Erythroblast (primary cell): ENCODE data around the gene MAPT.

Source experiments
- DNase-seq, 2 experiments: peaks; one replicate each; lab custom pipeline; 2025; lab: John Stamatoyannopoulos, UW
- GATA1 ChIP-seq: IDR thresholded peaks from 2 replicates; pipeline ENCODE4 v1.6.1; 2011; ENCODE audit warnings: low read depth, mild to moderate bottlenecking, control low read depth, low read length, moderate library complexity
- POLR2A ChIP-seq: IDR thresholded peaks from 2 replicates; pipeline ENCODE4 v1.6.1; 2011; ENCODE audit warnings: mild to moderate bottlenecking, low read length

The MAPT gene

DNA sequence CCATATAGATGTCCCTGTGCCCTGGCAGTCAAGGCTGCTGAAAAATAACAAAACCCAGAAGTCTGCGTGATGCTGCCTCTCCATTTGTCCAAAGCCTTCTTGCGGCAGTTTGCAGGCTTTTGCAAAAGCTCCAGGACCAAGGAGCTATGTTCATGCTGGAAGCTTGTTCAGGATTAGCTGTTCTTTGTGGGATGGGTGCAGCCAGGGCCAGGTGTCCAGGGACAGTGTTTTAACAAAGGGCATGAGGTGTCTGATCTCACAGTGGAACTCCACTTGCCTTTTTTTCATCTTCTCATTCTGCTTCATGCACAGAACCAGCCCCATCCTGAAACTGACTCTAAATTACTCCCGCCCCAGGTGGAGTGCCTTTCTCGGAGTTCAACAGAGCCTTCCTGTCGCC lies 73.0 kb downstream of the MAPT start:
- TF ChIP-seq GATA1 (no peak), POLR2A (no peak)
- DNase-seq, result no peak

DNA sequence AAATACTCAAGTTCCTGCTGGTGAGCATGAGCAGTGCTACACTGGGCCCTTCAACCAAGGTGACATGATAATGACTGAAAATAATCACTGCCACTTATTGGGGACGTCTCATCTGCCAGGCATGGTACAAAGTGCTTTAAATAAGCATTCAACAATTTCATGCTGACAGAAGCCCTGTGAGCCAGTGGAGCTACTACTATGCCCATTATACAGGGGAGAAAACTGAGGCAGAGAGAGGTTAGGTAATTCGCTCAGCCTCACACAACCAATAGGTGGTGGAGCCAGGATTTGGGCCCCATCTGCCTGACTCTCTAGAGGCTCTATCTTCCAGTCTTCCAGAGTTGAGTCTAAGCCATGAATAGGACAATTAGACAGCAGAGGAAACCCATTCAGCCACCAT lies 74.4 kb downstream of the MAPT start:
- TF ChIP-seq GATA1, result no peak
- no peak for TF ChIP-seq POLR2A

DNA sequence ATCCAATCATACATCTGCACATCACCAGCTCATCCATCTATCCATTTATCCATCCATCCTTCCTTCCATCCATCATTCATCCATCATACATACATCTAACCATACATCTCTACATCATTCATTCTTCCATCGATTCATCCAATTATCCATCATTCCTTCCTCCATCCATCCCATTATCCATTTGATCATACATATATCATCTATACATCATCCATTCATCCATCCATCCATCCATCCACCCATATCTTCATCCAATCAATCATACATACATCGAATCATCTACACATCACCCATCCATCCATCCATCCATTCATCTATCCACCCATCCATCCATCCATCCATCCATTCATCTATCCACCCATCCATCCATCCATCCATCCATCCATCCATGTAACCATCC lies 75.4 kb downstream of the MAPT start:
- DNase-seq, result no peak

More for the DNA sequence above, 74.4 kb downstream of the MAPT start:
- DNase-seq, result no peak

DNA sequence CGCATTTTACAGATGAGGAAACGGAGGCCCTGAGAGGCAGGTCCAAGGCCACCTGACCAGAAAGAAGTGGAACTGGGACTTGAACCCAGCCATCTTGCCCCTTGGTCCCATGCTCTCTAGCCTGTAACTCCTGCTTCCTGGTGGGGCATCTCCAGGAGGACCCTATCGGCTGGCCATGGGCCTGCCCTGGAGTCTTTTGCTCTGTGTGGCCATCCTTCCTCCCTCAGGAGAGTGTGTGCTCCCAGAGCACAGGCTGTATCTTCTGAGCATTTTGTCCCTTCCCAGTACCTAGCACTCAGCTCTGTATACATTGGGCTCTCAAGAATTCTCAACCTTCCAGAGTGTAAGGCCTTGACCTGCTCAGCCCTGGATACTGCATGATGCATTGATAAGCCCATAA lies 76.3 kb downstream of the MAPT start:
- no peak for DNase-seq
- TF ChIP-seq POLR2A (no peak), GATA1 (no peak)

More for the DNA sequence above, 75.4 kb downstream of the MAPT start:
- TF ChIP-seq POLR2A (no peak), GATA1 (no peak)

DNA sequence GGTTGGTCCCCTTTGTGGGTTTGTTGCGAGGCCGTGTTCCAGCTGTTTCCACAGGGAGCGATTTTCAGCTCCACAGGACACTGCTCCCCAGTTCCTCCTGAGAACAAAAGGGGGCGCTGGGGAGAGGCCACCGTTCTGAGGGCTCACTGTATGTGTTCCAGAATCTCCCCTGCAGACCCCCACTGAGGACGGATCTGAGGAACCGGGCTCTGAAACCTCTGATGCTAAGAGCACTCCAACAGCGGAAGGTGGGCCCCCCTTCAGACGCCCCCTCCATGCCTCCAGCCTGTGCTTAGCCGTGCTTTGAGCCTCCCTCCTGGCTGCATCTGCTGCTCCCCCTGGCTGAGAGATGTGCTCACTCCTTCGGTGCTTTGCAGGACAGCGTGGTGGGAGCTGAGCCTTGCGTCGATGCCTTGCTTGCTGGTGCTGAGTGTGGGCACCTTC lies 77.4 kb downstream of the MAPT start:
- TF ChIP-seq POLR2A (no peak), GATA1 (no peak)

DNA sequence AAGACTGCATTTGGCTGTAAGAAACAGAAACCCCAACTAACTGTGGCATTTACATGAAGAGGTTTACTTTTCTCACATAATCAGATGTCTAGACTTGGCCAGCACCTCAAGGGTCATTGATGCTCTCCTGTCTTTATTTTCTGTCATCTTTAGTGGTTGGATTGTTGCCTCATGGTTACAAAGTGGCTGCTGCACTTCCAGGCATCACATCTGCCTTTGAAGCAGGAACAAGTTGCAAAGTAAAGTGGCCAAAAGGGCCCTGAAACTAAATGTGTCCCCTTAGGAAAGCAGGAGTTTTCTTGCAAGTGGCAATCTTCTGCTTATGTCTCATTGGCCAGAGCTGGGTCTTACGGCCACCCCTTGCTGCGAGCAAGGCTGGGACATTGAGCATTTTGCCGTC lies 78.2 kb downstream of the MAPT start:
- TF ChIP-seq GATA1 (no peak), POLR2A (no peak)
- DNase-seq, result no peak

More for the DNA sequence above, 77.4 kb downstream of the MAPT start:
- no peak for DNase-seq

DNA sequence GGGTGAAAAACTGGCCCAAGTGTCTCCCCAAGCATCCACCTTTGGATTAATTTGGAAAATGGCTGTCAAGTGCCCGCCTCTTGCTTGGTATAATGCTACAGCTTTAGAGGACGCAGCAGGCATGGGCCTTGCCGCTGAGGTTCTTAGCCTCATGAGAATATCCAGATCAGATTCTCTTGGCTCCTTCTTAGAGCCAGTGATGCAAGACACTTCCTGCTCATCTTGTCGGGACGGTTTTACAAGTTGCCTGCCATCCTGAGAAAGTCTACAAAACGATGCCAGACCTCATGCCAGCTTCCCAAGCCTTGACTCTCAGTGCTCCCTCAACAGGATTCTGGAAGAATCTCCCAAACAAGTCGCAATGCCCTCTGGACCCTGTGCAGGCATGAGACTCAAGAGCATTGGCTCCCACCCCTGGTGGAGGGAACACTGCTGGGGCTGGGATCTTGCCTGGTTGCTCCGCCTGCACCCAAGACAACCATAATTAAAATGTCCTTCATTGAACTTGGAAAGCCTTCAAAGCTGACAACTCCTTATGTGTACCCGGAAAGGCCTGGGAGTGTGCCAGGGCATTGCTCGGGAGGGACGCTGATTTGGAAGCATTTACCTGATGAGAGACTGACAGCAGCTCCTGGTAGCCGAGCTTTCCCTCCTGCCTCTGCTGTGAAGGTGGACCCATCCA lies 78.9 kb downstream of the MAPT start:
- DNase-seq, result no peak
- no peak for TF ChIP-seq GATA1
- TF ChIP-seq POLR2A, result no peak

DNA sequence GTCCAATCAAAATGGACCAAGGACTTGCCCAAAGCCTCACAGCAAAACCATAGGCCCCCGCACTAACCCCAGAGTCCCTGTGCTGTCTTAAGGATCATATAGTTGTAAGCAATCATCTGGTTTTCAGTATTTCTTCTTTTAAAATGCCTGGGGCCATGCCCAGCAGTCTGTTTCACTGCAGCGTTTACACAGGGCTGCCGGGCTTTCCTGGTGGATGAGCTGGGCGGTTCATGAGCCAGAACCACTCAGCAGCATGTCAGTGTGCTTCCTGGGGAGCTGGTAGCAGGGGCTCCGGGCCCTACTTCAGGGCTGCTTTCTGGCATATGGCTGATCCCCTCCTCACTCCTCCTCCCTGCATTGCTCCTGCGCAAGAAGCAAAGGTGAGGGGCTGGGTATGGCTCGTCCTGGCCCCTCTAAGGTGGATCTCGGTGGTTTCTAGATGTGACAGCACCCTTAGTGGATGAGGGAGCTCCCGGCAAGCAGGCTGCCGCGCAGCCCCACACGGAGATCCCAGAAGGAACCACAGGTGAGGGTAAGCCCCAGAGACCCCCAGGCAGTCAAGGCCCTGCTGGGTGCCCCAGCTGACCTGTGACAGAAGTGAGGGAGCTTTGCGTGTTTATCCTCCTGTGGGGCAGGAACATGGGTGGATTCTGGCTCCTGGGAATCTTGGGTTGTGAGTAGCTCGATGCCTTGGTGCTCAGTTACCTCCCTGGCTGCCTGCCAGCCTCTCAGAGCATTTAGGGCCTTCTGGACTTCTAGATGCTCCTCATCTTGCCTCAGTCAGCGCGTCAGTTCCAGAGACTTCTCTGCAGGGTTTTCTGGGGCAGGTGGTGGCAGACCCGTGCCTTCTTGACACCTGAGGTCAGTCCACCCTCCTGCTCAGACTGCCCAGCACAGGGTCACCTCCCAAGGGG lies 79.8 kb downstream of the MAPT start:
- no peak for TF ChIP-seq GATA1
- no peak for TF ChIP-seq POLR2A
- DNase-seq, result no peak

DNA sequence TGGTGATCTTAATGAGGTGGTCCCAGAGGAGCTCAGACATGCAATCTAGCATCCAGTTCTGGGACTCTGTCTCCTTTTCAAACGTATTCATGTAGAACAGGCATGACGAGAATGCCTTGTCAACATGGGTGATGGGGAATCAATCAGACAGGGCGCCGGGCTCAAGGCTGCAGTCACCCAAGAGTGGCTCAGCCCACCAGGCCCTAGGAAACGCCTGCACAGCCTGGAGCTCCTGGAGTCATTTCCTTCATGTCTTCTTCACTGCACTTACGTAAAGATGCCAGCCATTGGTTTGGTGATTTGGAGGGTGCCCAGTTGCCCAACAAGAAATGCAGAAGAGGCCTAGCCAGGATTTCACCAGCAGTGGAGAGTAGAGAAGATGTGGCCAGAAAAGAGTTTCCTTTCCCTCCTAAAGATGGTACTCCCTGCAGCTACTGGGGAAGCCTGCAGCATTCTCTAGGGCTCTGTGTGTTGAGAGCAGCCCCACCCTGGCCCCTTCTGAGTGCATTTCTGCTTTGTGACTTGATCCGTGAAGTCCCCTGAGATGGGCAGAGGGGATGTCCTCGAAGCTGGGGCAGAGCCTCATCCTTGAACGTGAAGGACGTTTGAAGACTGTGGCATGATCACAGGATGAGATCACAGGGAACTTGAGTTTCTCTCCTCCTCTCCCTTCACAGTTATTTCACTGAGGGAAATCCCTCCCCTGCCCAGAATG lies 80.7 kb downstream of the MAPT start:
- TF ChIP-seq GATA1, result no peak
- no peak for TF ChIP-seq POLR2A
- DNase-seq, result no peak

DNA sequence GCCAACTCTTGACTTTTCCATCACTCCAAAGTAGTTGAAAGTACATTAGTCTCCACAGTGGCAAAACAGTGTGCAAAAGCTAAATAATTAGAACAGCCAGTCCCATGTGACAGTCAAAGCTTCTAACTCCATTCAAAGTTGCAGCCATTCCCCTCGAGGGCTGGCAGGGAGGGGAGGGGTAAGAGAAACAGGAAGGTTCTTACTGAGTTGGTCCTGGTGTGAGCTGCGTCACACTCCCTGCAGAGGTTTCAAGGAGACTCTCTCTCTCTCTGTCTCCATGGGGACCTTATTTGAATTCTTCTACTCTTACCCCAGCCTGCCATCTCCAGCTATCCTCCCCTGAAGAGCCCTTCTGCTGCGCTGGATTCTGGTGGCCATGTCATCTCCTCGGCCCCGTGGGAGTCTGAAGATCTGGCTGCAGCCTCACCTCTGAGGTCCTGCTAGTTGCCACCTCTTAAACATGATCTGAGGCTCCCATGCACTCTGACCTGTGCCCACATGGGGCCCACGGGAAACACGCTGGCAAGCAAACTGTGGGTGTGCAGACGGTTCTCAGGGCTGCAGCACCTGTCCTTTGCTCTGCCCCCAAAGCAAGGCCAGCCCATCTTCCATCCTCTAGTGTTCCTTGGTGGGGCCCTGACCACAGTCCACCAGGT lies 81.4 kb downstream of the MAPT start:
- no peak for TF ChIP-seq GATA1
- TF ChIP-seq POLR2A, result no peak
- DNase-seq, result no peak

DNA sequence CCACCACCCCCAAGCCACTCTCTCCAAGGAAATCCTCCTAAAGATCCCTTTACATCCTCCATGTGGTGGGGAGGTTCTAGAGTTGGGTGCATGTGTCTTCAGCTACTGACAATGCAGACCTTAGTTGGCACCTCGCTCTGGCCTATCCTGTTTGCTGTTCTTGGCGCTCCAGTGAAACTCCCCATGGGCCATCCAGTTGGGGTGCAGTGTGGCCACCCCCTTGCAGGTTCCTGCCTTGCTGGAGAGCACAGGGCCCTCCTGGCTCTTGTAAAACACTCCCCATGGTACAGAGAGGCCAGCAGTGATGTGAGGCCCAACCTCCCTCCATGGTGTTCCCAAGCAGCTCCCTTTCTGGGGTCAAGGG lies 82.0 kb downstream of the MAPT start:
- no peak for DNase-seq
- TF ChIP-seq POLR2A (no peak), GATA1 (no peak)

DNA sequence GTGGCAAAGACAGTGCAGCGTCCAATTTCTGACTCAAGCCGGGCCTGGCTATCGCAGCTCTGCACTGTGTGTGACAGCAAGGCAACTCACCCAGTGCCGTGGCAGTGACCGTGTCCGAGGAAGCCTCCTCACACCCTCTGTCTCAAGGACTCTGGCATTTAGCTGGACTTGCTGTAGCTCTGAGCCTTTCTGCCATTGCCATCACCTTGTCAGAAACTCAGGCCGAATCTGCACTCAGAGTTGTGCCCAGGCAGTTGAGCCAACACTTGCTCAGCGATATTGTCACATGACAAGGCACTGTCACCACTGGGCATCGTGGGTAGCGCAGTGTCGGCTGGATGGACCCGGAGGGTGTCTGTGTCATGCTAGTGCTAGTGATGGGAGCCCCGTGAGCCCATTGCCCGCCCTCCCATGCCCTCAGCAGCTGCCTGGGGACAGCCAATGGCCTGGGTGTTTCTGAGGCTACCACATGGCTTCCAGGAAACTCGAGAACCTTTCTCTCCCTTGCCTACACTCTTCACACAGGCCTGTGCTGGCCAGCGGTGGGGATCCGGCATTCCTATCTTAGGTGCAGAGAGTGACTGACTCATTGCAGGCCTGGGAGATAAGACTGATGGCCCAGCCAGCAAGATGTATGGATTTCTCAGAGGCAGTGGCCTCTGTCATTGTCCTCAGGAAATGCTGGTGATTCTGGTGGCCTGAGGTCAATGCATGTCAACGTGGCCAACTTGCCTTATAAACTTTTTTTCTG lies 82.6 kb downstream of the MAPT start:
- TF ChIP-seq GATA1 (no peak), POLR2A (no peak)
- peak; percentile 68 to 79 for DNase-seq

DNA sequence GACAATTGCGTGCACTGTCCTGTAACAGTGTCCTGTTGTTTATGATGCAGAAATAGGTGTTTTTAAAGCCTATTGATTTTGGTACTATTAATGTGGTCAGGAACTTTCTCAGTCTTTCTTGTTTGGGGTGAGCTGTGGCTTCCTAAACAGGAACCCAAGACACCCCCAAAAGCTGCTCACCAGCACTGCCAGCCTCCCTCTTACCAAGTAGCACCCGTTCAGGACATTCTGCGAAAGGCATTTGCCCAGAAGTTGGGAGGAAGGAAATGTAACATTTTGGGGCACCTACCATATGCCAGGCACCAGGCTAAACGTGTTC lies 83.1 kb downstream of the MAPT start:
- no peak for DNase-seq
- TF ChIP-seq POLR2A (no peak), GATA1 (no peak)
